ENCODE measurements around the gene TMEM218.

GRCh38 chr11:125082611-125083311 is 28.7 kb downstream of the TMEM218 start:
- TF ChIP-seq CTCF (IDR thresholded peaks at IDR 0.05; ENCODE audit: extremely low read depth in 1 of 2, insufficient read depth in 1 of 2, low read depth in 1 of 2, low read length in 2 of 2) (no peak), MAX (IDR thresholded peaks at IDR 0.05; ENCODE audit: insufficient read depth, insufficient read length) (no peak), POLR2A (IDR thresholded peaks at IDR 0.05; ENCODE audit: low read depth, low read length) (no peak)
